ENCODE measurements around the gene SETBP1. TPM values are rescaled to one million over a fixed set of nuclear protein-coding genes. Genes with fewer than 3 reads are reported as not detected.

Gene SETBP1
- total RNA-seq, 1 experiment from 2014 or later, result 0.23 TPM

GRCh38 chr18:44764863-44765262 is 84.2 kb downstream of the SETBP1 start:
- no peak overlapping the region for H3K27ac ChIP-seq (ENCODE audit: low read length)
- no peaks in the 10 kb centered on the region for H3K36me3 ChIP-seq (ENCODE audit: control insufficient read depth, insufficient read depth, low read length)
- intact Hi-C loops (cut with micrococcal nuclease; ENCODE audit: unreplicated experiment) (no loop called here), in situ Hi-C loops (cut with HindIII; ENCODE audit: low pct_unique_long_range_greater_than_20kb, low sequenced_read_pairs) (no loop called here)
- CTCF ChIA-PET, result no interaction called here
- no peaks in the 10 kb centered on the region for H3K9me3 ChIP-seq (ENCODE audit: control insufficient read depth, insufficient read depth, low read depth, low read length)
- H3K4me1 ChIP-seq (ENCODE audit: control insufficient read depth, insufficient read depth, low read length), result no peaks in the 10 kb centered on the region
- ATAC-seq (no peak), DNase-seq (ENCODE audit: low read depth, low spot score) (no peak)
- H3K4me3 ChIP-seq (ENCODE audit: low read depth in 2 of 2, low read length in 2 of 2), result no peak overlapping the region
- POLR2A ChIA-PET, result no interaction called here
- TF ChIP-seq TCF7L2 (IDR thresholded peaks at IDR 0.05; ENCODE audit: low read depth, low read length), result no peak
- no peak for TF ChIP-seq REST (IDR thresholded peaks at IDR 0.05; ENCODE audit: insufficient read depth in 1 of 2, low read depth in 2 of 2, low read length in 1 of 2)
- no peak for TF ChIP-seq POLR2AphosphoS5 (IDR thresholded peaks at IDR 0.05; ENCODE audit: low read depth, low read length)
- TF ChIP-seq CTCF (IDR thresholded peaks at IDR 0.05), result no peak
- TF ChIP-seq SIN3A (IDR thresholded peaks at IDR 0.05; ENCODE audit: borderline replicate concordance, insufficient read depth, low read depth, low read length), result no peak
- BruUV-seq (replicated peaks), result no TSS peak
- no peaks in the 10 kb centered on the region for H3K27me3 ChIP-seq (ENCODE audit: control insufficient read depth, insufficient read depth, low read length)

GRCh38 chr18:44765456-44765855 is 84.8 kb downstream of the SETBP1 start:
- H3K36me3 ChIP-seq (ENCODE audit: control insufficient read depth, insufficient read depth, low read length), result no peaks in the 10 kb centered on the region
- POLR2A ChIA-PET, result no interaction called here
- intact Hi-C loops (cut with micrococcal nuclease; ENCODE audit: unreplicated experiment), result no loop called here
- no peak for DNase-seq (ENCODE audit: low read depth, low spot score)
- H3K27me3 ChIP-seq (ENCODE audit: control insufficient read depth, insufficient read depth, low read length), result no peaks in the 10 kb centered on the region
- ATAC-seq, result no peak
- CTCF ChIA-PET, result no interaction called here
- no peaks in the 10 kb centered on the region for H3K9me3 ChIP-seq (ENCODE audit: control insufficient read depth, insufficient read depth, low read depth, low read length)
- TF ChIP-seq CTCF (IDR thresholded peaks at IDR 0.05), result no peak
- no peak for TF ChIP-seq SIN3A (IDR thresholded peaks at IDR 0.05; ENCODE audit: borderline replicate concordance, insufficient read depth, low read depth, low read length)
- TF ChIP-seq TCF7L2 (IDR thresholded peaks at IDR 0.05; ENCODE audit: low read depth, low read length), result no peak
- TF ChIP-seq REST (IDR thresholded peaks at IDR 0.05; ENCODE audit: insufficient read depth in 1 of 2, low read depth in 2 of 2, low read length in 1 of 2), result no peak
- no peak for TF ChIP-seq POLR2AphosphoS5 (IDR thresholded peaks at IDR 0.05; ENCODE audit: low read depth, low read length)
- in situ Hi-C loops (cut with HindIII; ENCODE audit: low pct_unique_long_range_greater_than_20kb, low sequenced_read_pairs), result no loop called here
- no peaks in the 10 kb centered on the region for H3K4me1 ChIP-seq (ENCODE audit: control insufficient read depth, insufficient read depth, low read length)
- no peak overlapping the region for H3K27ac ChIP-seq (ENCODE audit: low read length)
- BruUV-seq (replicated peaks), result no TSS peak
- H3K4me3 ChIP-seq (ENCODE audit: low read depth in 2 of 2, low read length in 2 of 2), result no peak overlapping the region
